ENCODE measurements around the gene FTCD. TPM values are rescaled to one million over a fixed set of nuclear protein-coding genes. Genes with fewer than 3 reads are reported as not detected.

The FTCD gene
- total RNA-seq, 1 donor from 2014 or later = 0.69 TPM

- H3K4me1 Mint-ChIP-seq = no peaks in the 10 kb centered on the region
- ChIA-PET POLR2A (no interaction called here), CTCF (no interaction called here)
- H3K9me3 Mint-ChIP-seq = peaks cover 20% of the 10 kb centered on the region
- ATAC-seq (ENCODE audit: low read depth) (no peak), DNase-seq (no peak)
- intact Hi-C loops (cut with micrococcal nuclease) = no loop called here
- no peak overlapping the region for H3K4me3 Mint-ChIP-seq
- H3K36me3 Mint-ChIP-seq (ENCODE audit: low read depth) = no peaks in the 10 kb centered on the region
- no peak overlapping the region for H3K27ac Mint-ChIP-seq
- no peak for TF ChIP-seq CTCF (IDR thresholded peaks at IDR 0.05)
- peaks cover 9% of the 10 kb centered on the region for H3K27me3 Mint-ChIP-seq
These were observed 63.2 kb downstream of the FTCD start for GRCh38 chr21:46092026-46092764.

- no peaks in the 10 kb centered on the region for H3K4me1 Mint-ChIP-seq
- ATAC-seq (ENCODE audit: low read depth) = no peak
- H3K9me3 Mint-ChIP-seq = peaks cover 23% of the 10 kb centered on the region
- peaks cover 5% of the 10 kb centered on the region for H3K27me3 Mint-ChIP-seq
- ChIA-PET CTCF (no interaction called here), POLR2A (no interaction called here)
- no peak overlapping the region for H3K27ac Mint-ChIP-seq
- no peak overlapping the region for H3K4me3 Mint-ChIP-seq
- H3K36me3 Mint-ChIP-seq (ENCODE audit: low read depth) = no peaks in the 10 kb centered on the region
- DNase-seq = no peak
- TF ChIP-seq CTCF (IDR thresholded peaks at IDR 0.05) = no peak
- intact Hi-C loops (cut with micrococcal nuclease) = no loop called here
These were observed 63.8 kb downstream of the FTCD start for GRCh38 chr21:46091631-46092025.

- Mint-ChIP-seq H3K27ac (no peak overlapping the region), H3K27me3 (peaks cover 2% of the 10 kb centered on the region), H3K36me3 (ENCODE audit: low read depth) (no peaks in the 10 kb centered on the region), H3K4me3 (no peak overlapping the region), H3K9me3 (peaks cover 25% of the 10 kb centered on the region), H3K4me1 (no peaks in the 10 kb centered on the region)
- ATAC-seq (ENCODE audit: low read depth) (no peak), DNase-seq (no peak)
- CTCF ChIA-PET = no interaction called here
- POLR2A ChIA-PET = no interaction called here
- TF ChIP-seq CTCF (IDR thresholded peaks at IDR 0.05) = no peak
- intact Hi-C loops (cut with micrococcal nuclease) = no loop called here
These were observed 64.3 kb downstream of the FTCD start for GRCh38 chr21:46091118-46091517.

GRCh38 chr21:46089285-46089684, 66.1 kb downstream of the FTCD start:
- Mint-ChIP-seq H3K4me3 (no peak overlapping the region), H3K27me3 (no peaks in the 10 kb centered on the region), H3K4me1 (no peaks in the 10 kb centered on the region), H3K36me3 (ENCODE audit: low read depth) (no peaks in the 10 kb centered on the region), H3K27ac (no peak overlapping the region), H3K9me3 (peaks cover 28% of the 10 kb centered on the region)
- intact Hi-C loops (cut with micrococcal nuclease) = no loop called here
- ChIA-PET CTCF (no interaction called here), POLR2A (no interaction called here)
- ATAC-seq (ENCODE audit: low read depth) (no peak), DNase-seq (no peak)
- no peak for TF ChIP-seq CTCF (IDR thresholded peaks at IDR 0.05)

GRCh38 chr21:46088189-46088588, 67.2 kb downstream of the FTCD start:
- H3K4me3 Mint-ChIP-seq = no peak overlapping the region
- TF ChIP-seq CTCF (IDR thresholded peaks at IDR 0.05) = no peak
- CTCF ChIA-PET = no interaction called here
- H3K36me3 Mint-ChIP-seq (ENCODE audit: low read depth) = no peaks in the 10 kb centered on the region
- ATAC-seq (ENCODE audit: low read depth) (no peak), DNase-seq (no peak)
- POLR2A ChIA-PET = interaction anchor here (0.6 kb wide), 1 partner anchor 11 kb away, joined by 3 read pairs; no protein-coding TSS in a partner anchor
- peaks cover 28% of the 10 kb centered on the region for H3K9me3 Mint-ChIP-seq
- H3K27ac Mint-ChIP-seq = no peak overlapping the region
- intact Hi-C loops (cut with micrococcal nuclease) = no loop called here
- no peaks in the 10 kb centered on the region for H3K4me1 Mint-ChIP-seq
- no peaks in the 10 kb centered on the region for H3K27me3 Mint-ChIP-seq

Data from activated B cell treated with CpG ODN at 0.5 μM for 24 hours (primary cell).